Activated B cell treated with CpG ODN at 0.5 μM for 24 hours (primary cell): ENCODE results near the gene TMPRSS2. TPM values are rescaled to one million over a fixed set of nuclear protein-coding genes. Genes with fewer than 3 reads are reported as not detected.

Experiments used
- ATAC-seq: fragments of 200-7000 bp; cut with Tn5 transposase; one replicate; pipeline ENCODE4 v1.10.0; 2021; ENCODE audit warnings: low read depth, mild to moderate bottlenecking, moderate library complexity
- CTCF ChIA-PET: fragments of 350-600 bp; sonication (Branson Sonifier 250); formaldehyde crosslinking; loops from one replicate; lab custom pipeline; 2021; ENCODE audit warnings: antibody characterized with exemption; lab: Charles Lee
- POLR2A ChIA-PET: fragments of 350-600 bp; sonication (Branson Sonifier 250); formaldehyde crosslinking; loops from one replicate; lab custom pipeline; 2021; ENCODE audit warnings: antibody characterized with exemption; lab: Charles Lee
- DNase-seq: peaks from one replicate; pipeline ENCODE4 v3.0.0; 2022
- H3K27ac Mint-ChIP-seq: one replicate; pipeline ENCODE4 v1.8.0; 2020; ENCODE audit warnings: mixed read lengths
- H3K27me3 Mint-ChIP-seq: one replicate; pipeline ENCODE4 v1.8.0; 2021; ENCODE audit warnings: mixed read lengths
- H3K36me3 Mint-ChIP-seq: one replicate; pipeline ENCODE4 v1.8.0; 2021; ENCODE audit warnings: low read depth, mixed read lengths
- H3K4me1 Mint-ChIP-seq: one replicate; pipeline ENCODE4 v1.8.0; 2021; ENCODE audit warnings: mixed read lengths
- H3K4me3 Mint-ChIP-seq: one replicate; pipeline ENCODE4 v1.8.0; 2020; ENCODE audit warnings: mild to moderate bottlenecking, mixed read lengths
- H3K9me3 Mint-ChIP-seq: one replicate; pipeline ENCODE4 v1.8.0; 2020; ENCODE audit warnings: mixed read lengths
- intact Hi-C: fragments of 100-400 bp; cut with micrococcal nuclease; formaldehyde crosslinking; loops from one replicate; pipeline ENCODE4 v1.15.1; 2024
- total RNA-seq: library from RNA; stranded (reverse); gene quantifications from 2 replicates; pipeline ENCODE4 v1.2.3, GENCODE V29; 2022
- TF ChIP-seq, protein P1 (sequence below): fragments of 200-600 bp; IDR thresholded peaks from one replicate; pipeline ENCODE4 v1.8.0; 2022; ENCODE audit warnings: antibody characterized with exemption, mild to moderate bottlenecking

Gene TMPRSS2
- total RNA-seq, 1 donor from 2014 or later: not detected

GRCh38 chr21:41521489-41522027 is 13.6 kb upstream of the TMPRSS2 start:
- Mint-ChIP-seq H3K27ac (no peak overlapping the region), H3K36me3 (no peaks in the 10 kb centered on the region), H3K9me3 (no peaks in the 10 kb centered on the region), H3K27me3 (peaks cover 15% of the 10 kb centered on the region), H3K4me1 (no peaks in the 10 kb centered on the region), H3K4me3 (no peak overlapping the region)
- intact Hi-C loops: no loop called here
- DNase-seq (no peak), ATAC-seq (no peak)
- CTCF ChIA-PET: no interaction called here
- TF ChIP-seq, protein P1, sequence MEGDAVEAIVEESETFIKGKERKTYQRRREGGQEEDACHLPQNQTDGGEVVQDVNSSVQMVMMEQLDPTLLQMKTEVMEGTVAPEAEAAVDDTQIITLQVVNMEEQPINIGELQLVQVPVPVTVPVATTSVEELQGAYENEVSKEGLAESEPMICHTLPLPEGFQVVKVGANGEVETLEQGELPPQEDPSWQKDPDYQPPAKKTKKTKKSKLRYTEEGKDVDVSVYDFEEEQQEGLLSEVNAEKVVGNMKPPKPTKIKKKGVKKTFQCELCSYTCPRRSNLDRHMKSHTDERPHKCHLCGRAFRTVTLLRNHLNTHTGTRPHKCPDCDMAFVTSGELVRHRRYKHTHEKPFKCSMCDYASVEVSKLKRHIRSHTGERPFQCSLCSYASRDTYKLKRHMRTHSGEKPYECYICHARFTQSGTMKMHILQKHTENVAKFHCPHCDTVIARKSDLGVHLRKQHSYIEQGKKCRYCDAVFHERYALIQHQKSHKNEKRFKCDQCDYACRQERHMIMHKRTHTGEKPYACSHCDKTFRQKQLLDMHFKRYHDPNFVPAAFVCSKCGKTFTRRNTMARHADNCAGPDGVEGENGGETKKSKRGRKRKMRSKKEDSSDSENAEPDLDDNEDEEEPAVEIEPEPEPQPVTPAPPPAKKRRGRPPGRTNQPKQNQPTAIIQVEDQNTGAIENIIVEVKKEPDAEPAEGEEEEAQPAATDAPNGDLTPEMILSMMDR: no peak
- POLR2A ChIA-PET: no interaction called here

GRCh38 chr21:41520560-41521442 is 12.8 kb upstream of the TMPRSS2 start:
- no peak overlapping the region for H3K27ac Mint-ChIP-seq
- no peaks in the 10 kb centered on the region for H3K4me1 Mint-ChIP-seq
- POLR2A ChIA-PET: no interaction called here
- CTCF ChIA-PET: no interaction called here
- DNase-seq (no peak), ATAC-seq (no peak)
- peaks cover 13% of the 10 kb centered on the region for H3K27me3 Mint-ChIP-seq
- intact Hi-C loops: no loop called here
- no peaks in the 10 kb centered on the region for H3K9me3 Mint-ChIP-seq
- H3K4me3 Mint-ChIP-seq: no peak overlapping the region
- TF ChIP-seq, protein P1: no peak
- H3K36me3 Mint-ChIP-seq: no peaks in the 10 kb centered on the region

DNA sequence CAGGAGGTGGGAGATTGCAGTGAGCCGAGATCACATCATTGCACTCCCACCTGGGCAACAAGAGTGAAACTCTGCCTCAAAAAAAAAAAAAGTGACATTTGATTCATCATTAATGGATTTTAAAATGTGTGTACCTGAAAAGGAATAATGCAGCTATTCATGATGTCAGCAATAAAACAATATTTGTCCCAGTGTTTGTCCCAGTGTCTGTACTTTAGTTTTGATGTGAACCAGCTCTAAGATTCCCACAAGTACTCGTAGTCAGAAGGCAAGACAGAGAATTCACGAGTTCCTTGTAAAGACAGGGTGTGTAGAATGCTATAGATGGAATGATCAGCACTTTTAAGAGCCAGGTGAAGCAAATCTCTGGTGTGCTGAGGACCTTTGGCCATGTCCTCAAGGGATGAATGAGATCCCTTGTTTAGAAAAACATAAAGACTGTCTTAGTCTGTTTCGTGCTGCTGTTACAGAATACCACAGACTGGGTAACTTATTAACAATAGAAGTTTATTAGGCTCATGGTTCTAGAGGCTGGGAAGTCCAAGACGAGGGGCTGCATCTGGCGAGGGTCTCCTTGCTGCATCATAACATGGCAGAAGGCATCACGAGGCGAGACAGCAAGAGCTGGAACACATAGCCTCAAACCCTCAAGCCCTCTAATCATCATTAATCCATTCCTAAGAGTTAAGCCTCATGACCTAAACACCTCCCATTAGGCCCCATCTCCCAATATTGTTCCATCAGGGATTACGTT is 12.0 kb upstream of the TMPRSS2 start:
- Mint-ChIP-seq H3K4me1 (no peaks in the 10 kb centered on the region), H3K27me3 (peaks cover 12% of the 10 kb centered on the region), H3K9me3 (no peaks in the 10 kb centered on the region), H3K36me3 (no peaks in the 10 kb centered on the region), H3K27ac (no peak overlapping the region), H3K4me3 (no peak overlapping the region)
- intact Hi-C loops: no loop called here
- ATAC-seq: no peak
- no peak for DNase-seq
- POLR2A ChIA-PET: no interaction called here
- TF ChIP-seq, protein P1: no peak
- CTCF ChIA-PET: no interaction called here

GRCh38 chr21:41518757-41519156 is 10.8 kb upstream of the TMPRSS2 start:
- ChIA-PET CTCF (no interaction called here), POLR2A (no interaction called here)
- TF ChIP-seq, protein P1: no peak
- Mint-ChIP-seq H3K4me1 (no peaks in the 10 kb centered on the region), H3K27ac (no peak overlapping the region), H3K27me3 (peaks cover 10% of the 10 kb centered on the region), H3K9me3 (no peaks in the 10 kb centered on the region), H3K36me3 (no peaks in the 10 kb centered on the region), H3K4me3 (no peak overlapping the region)
- no peak for DNase-seq
- ATAC-seq: no peak
- intact Hi-C loops: no loop called here

GRCh38 chr21:41511858-41512257 is 3.9 kb upstream of the TMPRSS2 start:
- H3K4me1 Mint-ChIP-seq: no peaks in the 10 kb centered on the region
- no peaks in the 10 kb centered on the region for H3K9me3 Mint-ChIP-seq
- H3K27me3 Mint-ChIP-seq: peaks cover 29% of the 10 kb centered on the region
- POLR2A ChIA-PET: no interaction called here
- CTCF ChIA-PET: no interaction called here
- no peak overlapping the region for H3K27ac Mint-ChIP-seq
- ATAC-seq: no peak
- no peaks in the 10 kb centered on the region for H3K36me3 Mint-ChIP-seq
- intact Hi-C loops: no loop called here
- TF ChIP-seq, protein P1: no peak
- no peak overlapping the region for H3K4me3 Mint-ChIP-seq
- DNase-seq: no peak
